B cell (primary cell): ENCODE data around the gene TMEM50B. TPM values are rescaled to one million over a fixed set of nuclear protein-coding genes. Genes with fewer than 3 reads are reported as not detected.
A peak's percentile ranks its signal among the peaks of the same experiment; 100 is the strongest.

Experiments
- ATAC-seq: fragments of 200-7000 bp; cut with Tn5 transposase; one replicate; pipeline ENCODE4 v1.10.0; 2021; ENCODE audit warnings: low read depth, mild to moderate bottlenecking, moderate number of reproducible peaks, moderate library complexity
- CTCF ChIA-PET: fragments of 350-600 bp; sonication (Branson Sonifier 250); formaldehyde crosslinking; loops from one replicate; lab custom pipeline; 2021; ENCODE audit warnings: antibody characterized with exemption, inconsistent platforms; lab: Charles Lee
- POLR2A ChIA-PET: fragments of 350-600 bp; sonication (Branson Sonifier 250); formaldehyde crosslinking; loops from one replicate; lab custom pipeline; 2021; ENCODE audit warnings: antibody characterized with exemption; lab: Charles Lee
- DNase-seq: peaks from one replicate; pipeline ENCODE4 v3.0.0; 2013
- H2AFZ ChIP-seq: 2 replicates; pipeline ENCODE4 v1.6.1; 2012; ENCODE audit warnings: mild to moderate bottlenecking, low read depth, low read length; ENCODE audit not compliant: insufficient read depth, poor library complexity, severe bottlenecking
- H3K27ac ChIP-seq, 2 donors: 1 replicate in 1 of 2; 2 replicates in 1 of 2; pipeline ENCODE4 v1.5.1; 2012 to 2013; ENCODE audit warnings: low read length in 2 of 2, mild to moderate bottlenecking in 2 of 2, moderate library complexity in 1 of 2
- H3K27me3 ChIP-seq, 4 experiments: fragments of 200-600 bp in 1 of 4; sonication (generic) in 1 of 4; replicated peaks in 1 of 4; 1 replicate in 2 of 4; 2 replicates in 2 of 4; pipeline versions ENCODE4 v1.6.1 to v1.7.0; 2013 to 2016; ENCODE audit warnings: low read length in 3 of 4, mild to moderate bottlenecking in 2 of 4, mixed read lengths in 1 of 4, moderate library complexity in 1 of 4; ENCODE audit not compliant: insufficient read depth in 4 of 4, control insufficient read depth in 3 of 4; ENCODE audit errors: control extremely low read depth in 1 of 4
- H3K36me3 ChIP-seq, 2 experiments: replicated peaks in 1 of 2; 1 replicate in 1 of 2; 2 replicates in 1 of 2; pipeline versions ENCODE4 v1.6.1 to v1.7.1; 2013; ENCODE audit warnings: low read length in 1 of 2; ENCODE audit not compliant: insufficient read depth in 2 of 2, control insufficient read depth in 1 of 2; ENCODE audit errors: control extremely low read depth in 1 of 2, extremely low read depth in 1 of 2
- H3K4me1 ChIP-seq, 2 donors: fragments of 200-600 bp in 1 of 2; sonication (generic) in 1 of 2; 1 replicate in 1 of 2; 2 replicates in 1 of 2; pipeline versions ENCODE4 v1.5.1 to v1.6.1; 2013 to 2017; ENCODE audit warnings: low read length in 2 of 2; ENCODE audit not compliant: control insufficient read depth in 2 of 2, insufficient read depth in 2 of 2
- H3K4me2 ChIP-seq: replicated peaks from 2 replicates; pipeline ENCODE3; 2012; ENCODE audit warnings: mild to moderate bottlenecking, low read depth, low read length; ENCODE audit not compliant: poor library complexity, severe bottlenecking
- H3K4me3 ChIP-seq, 5 experiments: fragments of 200-600 bp in 1 of 5; sonication (generic) in 1 of 5; 1 replicate in 3 of 5; 2 replicates in 2 of 5; pipeline versions ENCODE4 v1.5.1 to v1.7.0; 2011 to 2016; ENCODE audit warnings: low read length in 4 of 5, mild to moderate bottlenecking in 4 of 5, low read depth in 2 of 5, control low read depth in 1 of 5, moderate library complexity in 1 of 5; ENCODE audit not compliant: insufficient read depth in 1 of 5; ENCODE audit errors: control extremely low read depth in 1 of 5, extremely low read depth in 1 of 5
- H3K79me2 ChIP-seq: fragments of 200-600 bp; sonication (generic); one replicate; pipeline ENCODE4 v1.6.0; 2016; ENCODE audit warnings: low read length; ENCODE audit not compliant: control insufficient read depth, insufficient read depth
- H3K9ac ChIP-seq: fragments of 200-600 bp; sonication (generic); 2 replicates; pipeline ENCODE4 v1.6.1; 2017; ENCODE audit warnings: mild to moderate bottlenecking, low read length, moderate library complexity
- H3K9me3 ChIP-seq, 3 donors: one replicate each; pipeline versions ENCODE4 v1.6.1 to v1.7.1; 2013; ENCODE audit warnings: low read length in 2 of 3; ENCODE audit not compliant: control insufficient read depth in 2 of 3, insufficient read depth in 1 of 3; ENCODE audit errors: control extremely low read depth in 1 of 3
- H4K20me1 ChIP-seq: 2 replicates; pipeline ENCODE4 v1.6.0; 2012; ENCODE audit warnings: mild to moderate bottlenecking, low read length; ENCODE audit not compliant: insufficient read depth, control insufficient read depth, poor library complexity, severe bottlenecking
- H3K27ac Mint-ChIP-seq: one replicate; pipeline ENCODE4 v1.8.0; 2021; ENCODE audit warnings: mixed read lengths
- H3K27me3 Mint-ChIP-seq: one replicate; pipeline ENCODE4 v1.8.0; 2021; ENCODE audit warnings: mixed read lengths
- H3K4me1 Mint-ChIP-seq: one replicate; pipeline ENCODE4 v1.8.0; 2021; ENCODE audit warnings: mixed read lengths
- H3K4me3 Mint-ChIP-seq: one replicate; pipeline ENCODE4 v1.8.0; 2021; ENCODE audit warnings: mixed read lengths
- H3K9me3 Mint-ChIP-seq: one replicate; pipeline ENCODE4 v1.8.0; 2022; ENCODE audit warnings: mixed read lengths; ENCODE audit not compliant: insufficient read depth
- EZH2 ChIP-seq: IDR thresholded peaks from 2 replicates; pipeline ENCODE4 v1.6.1; 2012; ENCODE audit warnings: borderline replicate concordance, low read depth, mild to moderate bottlenecking, moderate library complexity, low read length; ENCODE audit not compliant: insufficient read depth, poor library complexity, severe bottlenecking
- WGBS: methylation state at CpG from one replicate; pipeline ENCODE4 v1.1.5; 2013; ENCODE audit warnings: missing lambda C conversion rate; ENCODE audit not compliant: insufficient coverage; 5-methylcytosine and 5-hydroxymethylcytosine counted together
- intact Hi-C: fragments of 100-400 bp; cut with micrococcal nuclease; formaldehyde crosslinking; loops from one replicate; pipeline ENCODE4 v1.10.0; 2022
- polyA plus RNA-seq: library from polyadenylated mRNA; depleted of rRNA; stranded (reverse); fragments of >200 nt; gene quantifications from 2 replicates; pipeline ENCODE4 v1.2.3, GENCODE V29; 2012
- total RNA-seq, 2 donors: library from RNA; stranded (reverse); fragments of 120-200 nt in 1 of 2; gene quantifications; 1 replicate in 1 of 2; 2 replicates in 1 of 2; pipeline versions ENCODE4 v1.2.3 to v1.2.4, GENCODE V29; 2013 to 2022
- TF ChIP-seq, protein P1 (sequence below): fragments of 200-600 bp; IDR thresholded peaks from one replicate; pipeline ENCODE4 v1.8.0; 2022; ENCODE audit warnings: antibody characterized with exemption, mild to moderate bottlenecking

TMEM50B gene
- total and polyA plus RNA-seq, 2 donors (not counting 1 experiment from before 2014, with no cell fraction given) = 52.6 to 79.5 TPM

- no peak overlapping the region for H3K4me2 ChIP-seq
- no peaks in the 10 kb centered on the region for H3K27me3 ChIP-seq
- WGBS = no CpG with 5 or more reads among the region's 6 CpGs
- no peaks in the 10 kb centered on the region for H3K9me3 ChIP-seq
- H3K27ac ChIP-seq = peak overlapping the region in 1 of 2 donors; percentile 72
- CTCF ChIA-PET = interaction anchor here (1.0 to 1.7 kb wide), 3 partner anchors 8 to 112 kb away, joined by 3 to 12 read pairs (median 3); no protein-coding TSS in a partner anchor
- DNase-seq (no peak), ATAC-seq (no peak)
- no peak overlapping the region for H2AFZ ChIP-seq
- H3K4me3 Mint-ChIP-seq = no peak overlapping the region
- TF ChIP-seq, protein P1, sequence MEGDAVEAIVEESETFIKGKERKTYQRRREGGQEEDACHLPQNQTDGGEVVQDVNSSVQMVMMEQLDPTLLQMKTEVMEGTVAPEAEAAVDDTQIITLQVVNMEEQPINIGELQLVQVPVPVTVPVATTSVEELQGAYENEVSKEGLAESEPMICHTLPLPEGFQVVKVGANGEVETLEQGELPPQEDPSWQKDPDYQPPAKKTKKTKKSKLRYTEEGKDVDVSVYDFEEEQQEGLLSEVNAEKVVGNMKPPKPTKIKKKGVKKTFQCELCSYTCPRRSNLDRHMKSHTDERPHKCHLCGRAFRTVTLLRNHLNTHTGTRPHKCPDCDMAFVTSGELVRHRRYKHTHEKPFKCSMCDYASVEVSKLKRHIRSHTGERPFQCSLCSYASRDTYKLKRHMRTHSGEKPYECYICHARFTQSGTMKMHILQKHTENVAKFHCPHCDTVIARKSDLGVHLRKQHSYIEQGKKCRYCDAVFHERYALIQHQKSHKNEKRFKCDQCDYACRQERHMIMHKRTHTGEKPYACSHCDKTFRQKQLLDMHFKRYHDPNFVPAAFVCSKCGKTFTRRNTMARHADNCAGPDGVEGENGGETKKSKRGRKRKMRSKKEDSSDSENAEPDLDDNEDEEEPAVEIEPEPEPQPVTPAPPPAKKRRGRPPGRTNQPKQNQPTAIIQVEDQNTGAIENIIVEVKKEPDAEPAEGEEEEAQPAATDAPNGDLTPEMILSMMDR = no peak
- no peak for TF ChIP-seq EZH2
- H3K36me3 ChIP-seq = peaks cover 8 to 58% of the 10 kb centered on the region in 2 experiments
- H3K4me1 Mint-ChIP-seq = peaks cover 57% of the 10 kb centered on the region
- no peaks in the 10 kb centered on the region for H3K9me3 Mint-ChIP-seq
- H3K27ac Mint-ChIP-seq = peak overlapping the region; percentile 13
- no peak overlapping the region for H3K4me3 ChIP-seq
- intact Hi-C loops = no loop called here
- peaks cover 11% of the 10 kb centered on the region for H4K20me1 ChIP-seq
- peaks cover 50 to 70% of the 10 kb centered on the region in 2 donors for H3K4me1 ChIP-seq
- POLR2A ChIA-PET = interaction anchor here (0.9 kb wide), 1 partner anchor 123 kb away, joined by 5 read pairs; no protein-coding TSS in a partner anchor
- peaks cover 38% of the 10 kb centered on the region for H3K79me2 ChIP-seq
- no peaks in the 10 kb centered on the region for H3K27me3 Mint-ChIP-seq
- no peak overlapping the region for H3K9ac ChIP-seq
These were observed 42.6 kb downstream of the TMEM50B start for GRCh38 chr21:33437140-33437539.

DNA sequence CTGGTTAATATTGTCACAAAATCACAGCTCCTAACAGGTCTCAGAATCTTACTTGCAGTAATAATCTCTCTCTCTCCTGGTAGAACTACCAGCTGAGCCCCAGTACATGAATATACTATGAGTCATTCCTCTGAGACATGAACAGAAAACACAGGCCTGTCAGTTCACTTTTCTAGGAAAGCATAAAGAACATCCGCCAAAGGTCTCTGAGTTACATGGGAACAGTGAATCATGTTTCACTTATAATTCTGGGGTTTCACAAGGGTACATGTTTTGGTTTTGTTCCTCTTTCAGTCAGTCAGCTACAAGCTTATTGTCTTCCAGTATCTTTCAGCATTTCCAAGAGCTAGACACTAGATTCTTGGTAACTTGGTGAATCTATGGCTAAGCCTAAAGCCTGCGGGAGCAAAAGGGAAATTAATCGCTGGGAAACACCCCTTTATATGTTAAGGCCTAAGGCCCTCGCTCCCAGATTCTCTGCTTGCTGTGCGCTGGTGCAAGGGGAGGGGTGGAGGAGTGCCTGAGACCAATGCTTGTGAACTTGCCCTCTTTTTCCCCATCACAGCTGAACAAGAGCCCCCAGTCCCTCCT, 44.9 kb downstream of the TMEM50B start:
- H3K36me3 ChIP-seq = peaks cover 10 to 81% of the 10 kb centered on the region in 2 experiments
- H3K79me2 ChIP-seq = peaks cover 55% of the 10 kb centered on the region
- H4K20me1 ChIP-seq = peaks cover 25% of the 10 kb centered on the region
- H3K4me3 Mint-ChIP-seq = peak overlapping the region; percentile 68
- H3K4me3 ChIP-seq = no peak overlapping the region
- POLR2A ChIA-PET = interaction anchor here (0.9 to 1.6 kb wide), 7 partner anchors 10 to 230 kb away, joined by 3 to 15 read pairs (median 3); partner anchors contain the start of gene IFNAR1
- peak overlapping the region; percentile 51 to 76 for H3K27ac ChIP-seq
- peak overlapping the region; percentile 14 for H3K9ac ChIP-seq
- CTCF ChIA-PET = interaction anchor here (0.7 to 2.3 kb wide), 14 partner anchors 10 to 494 kb away, joined by 3 to 29 read pairs (median 5); partner anchors contain the start of genes IFNAR1 and TMEM50B
- peaks cover 46% of the 10 kb centered on the region for H3K4me1 Mint-ChIP-seq
- no CpG with 5 or more reads among the region's 5 CpGs for WGBS
- no peaks in the 10 kb centered on the region for H3K27me3 Mint-ChIP-seq
- H3K4me2 ChIP-seq = peak overlapping the region; percentile 41
- ATAC-seq (peak; percentile 87), DNase-seq (peak; percentile 54)
- H3K27ac Mint-ChIP-seq = peak overlapping the region; percentile 88
- H2AFZ ChIP-seq = no peak overlapping the region
- no peaks in the 10 kb centered on the region for H3K9me3 ChIP-seq
- no peak for TF ChIP-seq EZH2
- TF ChIP-seq, protein P1 = no peak
- peaks cover 33 to 48% of the 10 kb centered on the region in 2 donors for H3K4me1 ChIP-seq
- H3K9me3 Mint-ChIP-seq = no peaks in the 10 kb centered on the region
- H3K27me3 ChIP-seq = no peaks in the 10 kb centered on the region
- intact Hi-C loops = loop anchor here (2.0 kb wide), 1 partner anchor 30 kb away; no protein-coding TSS in a partner anchor
